ENCODE results near the gene PKDREJ. TPM values are rescaled to one million over a fixed set of nuclear protein-coding genes. Genes with fewer than 3 reads are reported as not detected.

PKDREJ gene
- total and polyA plus RNA-seq, 2 donors (not counting 1 experiment from before 2014, with no cell fraction given), result under 0.01 TPM; not detected in 1

GRCh38 chr22:46214616-46215015 lies 48.5 kb downstream of the PKDREJ start:
- no peak overlapping the region for H3K9ac ChIP-seq (ENCODE audit: insufficient read depth, low read length)
- H4K20me1 ChIP-seq (ENCODE audit: control insufficient read depth, extremely low read depth, insufficient read depth, low read length), result no peaks in the 10 kb centered on the region
- no peak overlapping the region for H2AFZ ChIP-seq (ENCODE audit: low read length)
- H3K79me2 ChIP-seq (ENCODE audit: control insufficient read depth, insufficient read depth, low read length), result no peaks in the 10 kb centered on the region
- DNase-seq (ENCODE audit: low read depth in 2 of 2), result no peak
- no peaks in the 10 kb centered on the region for H3K27me3 ChIP-seq (ENCODE audit: control insufficient read depth, insufficient read depth, low read length)
- no peaks in the 10 kb centered on the region for H3K4me1 ChIP-seq (ENCODE audit: control insufficient read depth, extremely low read depth, insufficient read depth, low read length)
- H3K36me3 ChIP-seq (ENCODE audit: control insufficient read depth, insufficient read depth, low read length), result peaks cover 2% of the 10 kb centered on the region
- H3K4me2 ChIP-seq (ENCODE audit: extremely low read depth, insufficient read depth, low read length), result no peak overlapping the region
- no peak overlapping the region for H3K27ac ChIP-seq (ENCODE audit: insufficient read depth, low read length)
- TF ChIP-seq CTCF (conservative IDR thresholded peaks at IDR 0.05 in 1 of 2, IDR thresholded peaks at IDR 0.05 in 1 of 2; ENCODE audit: low read depth in 1 of 2, low read length in 2 of 2) (no peak), EZH2 (IDR thresholded peaks at IDR 0.05; ENCODE audit: low read length, missing control alignments) (no peak)
- H3K9me3 ChIP-seq (ENCODE audit: control insufficient read depth, insufficient read depth, low read depth, low read length), result no peaks in the 10 kb centered on the region
- H3K4me3 ChIP-seq (replicated peaks in 1 of 4; ENCODE audit: control extremely low read depth in 1 of 4, insufficient read depth in 1 of 4, low read depth in 3 of 4, low read length in 4 of 4), result no peak overlapping the region

GRCh38 chr22:46214149-46214548 lies 49.0 kb downstream of the PKDREJ start:
- H3K4me3 ChIP-seq (replicated peaks in 1 of 4; ENCODE audit: control extremely low read depth in 1 of 4, insufficient read depth in 1 of 4, low read depth in 3 of 4, low read length in 4 of 4), result no peak overlapping the region
- no peak overlapping the region for H2AFZ ChIP-seq (ENCODE audit: low read length)
- H3K9me3 ChIP-seq (ENCODE audit: control insufficient read depth, insufficient read depth, low read depth, low read length), result no peaks in the 10 kb centered on the region
- H4K20me1 ChIP-seq (ENCODE audit: control insufficient read depth, extremely low read depth, insufficient read depth, low read length), result no peaks in the 10 kb centered on the region
- no peak overlapping the region for H3K4me2 ChIP-seq (ENCODE audit: extremely low read depth, insufficient read depth, low read length)
- H3K36me3 ChIP-seq (ENCODE audit: control insufficient read depth, insufficient read depth, low read length), result peaks cover 2% of the 10 kb centered on the region
- DNase-seq (ENCODE audit: low read depth in 2 of 2), result no peak
- H3K27me3 ChIP-seq (ENCODE audit: control insufficient read depth, insufficient read depth, low read length), result no peaks in the 10 kb centered on the region
- H3K79me2 ChIP-seq (ENCODE audit: control insufficient read depth, insufficient read depth, low read length), result no peaks in the 10 kb centered on the region
- H3K9ac ChIP-seq (ENCODE audit: insufficient read depth, low read length), result no peak overlapping the region
- no peak for TF ChIP-seq CTCF (conservative IDR thresholded peaks at IDR 0.05 in 1 of 2, IDR thresholded peaks at IDR 0.05 in 1 of 2; ENCODE audit: low read depth in 1 of 2, low read length in 2 of 2)
- TF ChIP-seq EZH2 (IDR thresholded peaks at IDR 0.05; ENCODE audit: low read length, missing control alignments), result no peak
- no peaks in the 10 kb centered on the region for H3K4me1 ChIP-seq (ENCODE audit: control insufficient read depth, extremely low read depth, insufficient read depth, low read length)
- no peak overlapping the region for H3K27ac ChIP-seq (ENCODE audit: insufficient read depth, low read length)

GRCh38 chr22:46213052-46213451 lies 50.1 kb downstream of the PKDREJ start:
- DNase-seq (ENCODE audit: low read depth in 2 of 2), result no peak
- no peak overlapping the region for H3K9ac ChIP-seq (ENCODE audit: insufficient read depth, low read length)
- H3K27me3 ChIP-seq (ENCODE audit: control insufficient read depth, insufficient read depth, low read length), result no peaks in the 10 kb centered on the region
- H4K20me1 ChIP-seq (ENCODE audit: control insufficient read depth, extremely low read depth, insufficient read depth, low read length), result no peaks in the 10 kb centered on the region
- H3K4me1 ChIP-seq (ENCODE audit: control insufficient read depth, extremely low read depth, insufficient read depth, low read length), result no peaks in the 10 kb centered on the region
- no peak overlapping the region for H3K4me2 ChIP-seq (ENCODE audit: extremely low read depth, insufficient read depth, low read length)
- peaks cover 2% of the 10 kb centered on the region for H3K36me3 ChIP-seq (ENCODE audit: control insufficient read depth, insufficient read depth, low read length)
- H3K9me3 ChIP-seq (ENCODE audit: control insufficient read depth, insufficient read depth, low read depth, low read length), result no peaks in the 10 kb centered on the region
- no peak overlapping the region for H3K4me3 ChIP-seq (replicated peaks in 1 of 4; ENCODE audit: control extremely low read depth in 1 of 4, insufficient read depth in 1 of 4, low read depth in 3 of 4, low read length in 4 of 4)
- no peak overlapping the region for H3K27ac ChIP-seq (ENCODE audit: insufficient read depth, low read length)
- no peaks in the 10 kb centered on the region for H3K79me2 ChIP-seq (ENCODE audit: control insufficient read depth, insufficient read depth, low read length)
- no peak overlapping the region for H2AFZ ChIP-seq (ENCODE audit: low read length)
- no peak for TF ChIP-seq CTCF (conservative IDR thresholded peaks at IDR 0.05 in 1 of 2, IDR thresholded peaks at IDR 0.05 in 1 of 2; ENCODE audit: low read depth in 1 of 2, low read length in 2 of 2)
- no peak for TF ChIP-seq EZH2 (IDR thresholded peaks at IDR 0.05; ENCODE audit: low read length, missing control alignments)

Data from fibroblast of lung (primary cell).